H1 (cell line): ENCODE measurements around the gene TEN1. TPM values are rescaled to one million over a fixed set of nuclear protein-coding genes. Genes with fewer than 3 reads are reported as not detected.
A peak's percentile ranks its signal among the peaks of the same experiment; 100 is the strongest.

Experiments
- CTCF ChIA-PET: fragments of 300-600 bp; sonication (Branson Sonifier 250); formaldehyde crosslinking; loops from one replicate; lab custom pipeline; 2021; ENCODE audit not compliant: partially characterized antibody; lab: Charles Lee
- POLR2A ChIA-PET: fragments of 300-600 bp; sonication (Branson Sonifier 250); formaldehyde crosslinking; loops from one replicate; lab custom pipeline; 2021; ENCODE audit warnings: inconsistent platforms; ENCODE audit not compliant: partially characterized antibody; lab: Charles Lee
- DNase-seq, 2 experiments: peaks; one replicate each; pipeline versions ENCODE4 v3.0.0 to v3.0.0-alpha.2; 2010 to 2022; ENCODE audit warnings: low spot score in 2 of 2, low read depth in 1 of 2, mixed read lengths in 1 of 2
- FAIRE-seq: peaks from 2 replicates; lab custom pipeline; 2011; peaks lifted over from hg19 to GRCh38; lab: Jason Lieb, UNC
- H2AFZ ChIP-seq: 2 replicates; pipeline ENCODE4 v1.8.1; 2012; ENCODE audit warnings: low read length, inconsistent platforms
- H2AK5ac ChIP-seq: 2 replicates; pipeline ENCODE4 v1.6.1; 2013; ENCODE audit warnings: low read depth, low read length
- H2BK120ac ChIP-seq: replicated peaks from 2 replicates; pipeline ENCODE3; 2013; ENCODE audit warnings: low read depth, low read length, inconsistent platforms
- H2BK12ac ChIP-seq: 2 replicates; pipeline ENCODE4 v1.6.1; 2013; ENCODE audit warnings: low read depth, low read length
- H2BK15ac ChIP-seq: 2 replicates; pipeline ENCODE4 v1.6.1; 2013; ENCODE audit warnings: low read length
- H2BK20ac ChIP-seq: 2 replicates; pipeline ENCODE4 v1.6.1; 2013; ENCODE audit warnings: low read length
- H2BK5ac ChIP-seq: 2 replicates; pipeline ENCODE4 v1.6.1; 2013; ENCODE audit warnings: low read depth, low read length
- H3K14ac ChIP-seq: 2 replicates; pipeline ENCODE4 v1.6.1; 2013; ENCODE audit warnings: inconsistent platforms; ENCODE audit not compliant: insufficient read length
- H3K18ac ChIP-seq: 2 replicates; pipeline ENCODE4 v1.6.1; 2013; ENCODE audit warnings: low read length; ENCODE audit errors: extremely low read depth
- H3K23ac ChIP-seq: 2 replicates; pipeline ENCODE4 v1.6.1; 2013; ENCODE audit warnings: inconsistent platforms; ENCODE audit not compliant: insufficient read length
- H3K23me2 ChIP-seq: 2 replicates; pipeline ENCODE4 v1.6.1; 2013; ENCODE audit warnings: low read depth, low read length
- H3K27ac ChIP-seq: 2 replicates; pipeline ENCODE4 v1.6.1; 2011; ENCODE audit warnings: low read depth, low read length, inconsistent platforms
- H3K27me3 ChIP-seq, 4 experiments: replicated peaks in 1 of 4; 1 replicate in 1 of 4; 2 replicates in 3 of 4; pipeline versions ENCODE4 v1.6.1 to v1.8.1; 2011 to 2013; ENCODE audit warnings: low read length in 3 of 4, mild to moderate bottlenecking in 3 of 4, inconsistent platforms in 2 of 4, mixed read lengths in 2 of 4, moderate library complexity in 1 of 4; ENCODE audit not compliant: control insufficient read depth in 3 of 4, insufficient read depth in 3 of 4; ENCODE audit errors: extremely low read depth in 1 of 4
- H3K36me3 ChIP-seq, 4 experiments: 2 replicates each; pipeline versions ENCODE4 v1.6.1 to v1.8.1; 2011 to 2013; ENCODE audit warnings: mild to moderate bottlenecking in 4 of 4, low read length in 3 of 4, moderate library complexity in 2 of 4, control low read depth in 1 of 4, inconsistent platforms in 1 of 4; ENCODE audit not compliant: insufficient read depth in 4 of 4, control insufficient read depth in 2 of 4
- H3K4ac ChIP-seq: replicated peaks from 2 replicates; pipeline ENCODE3; 2013; ENCODE audit warnings: low read length, low read depth, mixed read lengths, inconsistent platforms; ENCODE audit not compliant: insufficient read length
- H3K4me1 ChIP-seq, 4 experiments: replicated peaks in 1 of 4; 1 replicate in 1 of 4; 2 replicates in 3 of 4; pipeline versions ENCODE4 v1.6.1 to v1.8.1; 2011 to 2013; ENCODE audit warnings: low read length in 3 of 4, inconsistent platforms in 2 of 4, mixed read lengths in 1 of 4; ENCODE audit not compliant: insufficient read depth in 4 of 4, control insufficient read depth in 3 of 4
- H3K4me2 ChIP-seq, 2 experiments: 2 replicates each; pipeline versions ENCODE4 v1.6.1 to v1.8.1; 2011 to 2013; ENCODE audit warnings: low read depth in 2 of 2, low read length in 2 of 2, control low read depth in 1 of 2, inconsistent platforms in 1 of 2, mild to moderate bottlenecking in 1 of 2; ENCODE audit not compliant: insufficient read depth in 1 of 2
- H3K4me3 ChIP-seq, 4 experiments: fragments of 200-600, 300-600 bp in 1 of 4; sonication (generic), shearing (Covaris generic), sonication (Bioruptor Twin) in 1 of 4; 2 replicates each; pipeline versions ENCODE4 v1.5.1 to v1.8.1; 2011 to 2016; ENCODE audit warnings: low read length in 4 of 4, low read depth in 3 of 4, control low read depth in 2 of 4, inconsistent platforms in 2 of 4, mild to moderate bottlenecking in 2 of 4, mixed read lengths in 1 of 4, moderate library complexity in 1 of 4; ENCODE audit not compliant: insufficient read depth in 2 of 4; ENCODE audit errors: extremely low read depth in 1 of 4
- H3K56ac ChIP-seq: replicated peaks from 2 replicates; pipeline ENCODE3; 2013; ENCODE audit warnings: low read depth, mild to moderate bottlenecking, mixed read lengths, low read length, inconsistent platforms; ENCODE audit not compliant: insufficient read length
- H3K79me1 ChIP-seq: 2 replicates; pipeline ENCODE4 v1.6.1; 2013; ENCODE audit warnings: low read depth, low read length, control low read depth
- H3K79me2 ChIP-seq, 2 experiments: 2 replicates each; pipeline versions ENCODE4 v1.6.1 to v1.8.1; 2012 to 2013; ENCODE audit warnings: low read length in 2 of 2, mild to moderate bottlenecking in 2 of 2, inconsistent platforms in 1 of 2; ENCODE audit not compliant: insufficient read depth in 2 of 2, control insufficient read depth in 1 of 2
- H3K9ac ChIP-seq, 4 experiments: replicated peaks in 1 of 4; 1 replicate in 1 of 4; 2 replicates in 3 of 4; pipeline versions ENCODE4 v1.6.1 to v1.8.1; 2011 to 2013; ENCODE audit warnings: low read depth in 3 of 4, low read length in 3 of 4, control low read depth in 2 of 4, mild to moderate bottlenecking in 2 of 4, moderate library complexity in 2 of 4, inconsistent platforms in 1 of 4; ENCODE audit errors: extremely low read depth in 1 of 4
- H3K9me3 ChIP-seq, 2 experiments: 2 replicates each; pipeline versions ENCODE4 v1.6.1 to v1.8.1; 2012 to 2013; ENCODE audit warnings: mild to moderate bottlenecking in 2 of 2, moderate library complexity in 2 of 2, control low read depth in 1 of 2, inconsistent platforms in 1 of 2, low read depth in 1 of 2, low read length in 1 of 2, mixed read lengths in 1 of 2; ENCODE audit not compliant: insufficient read depth in 2 of 2
- H4K20me1 ChIP-seq, 2 experiments: replicated peaks in 1 of 2; 2 replicates each; pipeline versions ENCODE3 to v1.8.1; 2011 to 2013; ENCODE audit warnings: inconsistent platforms in 2 of 2, low read length in 2 of 2, mild to moderate bottlenecking in 1 of 2; ENCODE audit not compliant: insufficient read depth in 2 of 2, control insufficient read depth in 1 of 2
- H4K5ac ChIP-seq: 2 replicates; pipeline ENCODE4 v1.6.1; 2013; ENCODE audit warnings: low read length, low read depth, mixed read lengths, inconsistent platforms; ENCODE audit not compliant: insufficient read length
- H4K8ac ChIP-seq: 2 replicates; pipeline ENCODE4 v1.8.0; 2013; ENCODE audit warnings: mild to moderate bottlenecking, moderate library complexity, low read length, inconsistent platforms; ENCODE audit not compliant: insufficient read depth; ENCODE audit errors: extremely low read depth
- H4K91ac ChIP-seq: replicated peaks from 2 replicates; pipeline ENCODE3; 2013; ENCODE audit warnings: low read length, mixed read lengths, inconsistent platforms; ENCODE audit not compliant: insufficient read length
- ASH2L ChIP-seq: fragments of 200-600, 300-600 bp; sonication (generic); IDR thresholded peaks from one replicate; pipeline ENCODE4 v1.7.1; 2017; ENCODE audit warnings: low read length
- CBX5 ChIP-seq: fragments of 300-800, 300-1000 bp; sonication (generic); IDR thresholded peaks from 2 replicates; pipeline ENCODE4 v1.7.1; 2016; ENCODE audit warnings: antibody characterized with exemption, low read length, low read depth
- EGR1 ChIP-seq: IDR thresholded peaks from 2 replicates; pipeline ENCODE4 v1.6.1; 2011; ENCODE audit warnings: low read depth, low read length, borderline replicate concordance
- HDAC2 ChIP-seq, 2 experiments: fragments of 300-600 bp in 1 of 2; sonication (generic) in 1 of 2; IDR thresholded peaks; 2 replicates each; pipeline ENCODE4 v1.6.1; 2011 to 2012; ENCODE audit warnings: low read depth in 2 of 2, low read length in 2 of 2, mild to moderate bottlenecking in 2 of 2, moderate library complexity in 2 of 2, borderline replicate concordance in 1 of 2, inconsistent platforms in 1 of 2
- SAP30 ChIP-seq: fragments of 300-600 bp; sonication (generic); IDR thresholded peaks from 2 replicates; pipeline ENCODE4 v1.7.1; 2012; ENCODE audit warnings: low read length, moderate library complexity, mild to moderate bottlenecking, inconsistent platforms; ENCODE audit not compliant: insufficient read depth, insufficient replicate concordance
- TEAD4 ChIP-seq: IDR thresholded peaks from 2 replicates; pipeline ENCODE4 v1.6.1; 2012; ENCODE audit warnings: low read depth, low read length, inconsistent platforms, mixed read lengths
- WGBS, 2 experiments: shearing (Covaris generic) in 1 of 2; methylation state at CpG; one replicate each; pipeline versions ENCODE4 v1.1.6 to v1.1.7; 2013 to 2015; ENCODE audit warnings: low lambda C conversion rate in 2 of 2, mixed read lengths in 2 of 2, inconsistent platforms in 1 of 2, low coverage in 1 of 2, missing lambda C conversion rate in 1 of 2; ENCODE audit not compliant: insufficient replicate concordance in 2 of 2, insufficient coverage in 1 of 2, insufficient read length in 1 of 2; ENCODE audit errors: extremely low coverage in 1 of 2, missing lambda C conversion rate in 1 of 2; 5-methylcytosine and 5-hydroxymethylcytosine counted together
- polyA plus RNA-seq, 7 experiments: library from polyadenylated mRNA; depleted of rRNA in 3 of 7; stranded (reverse) in 5 of 7; unstranded in 2 of 7; fragments of >200 nt in 5 of 7; fragments of 200-250 nt in 2 of 7; gene quantifications; 1 replicate in 5 of 7; 2 replicates in 1 of 7; 4 replicates in 1 of 7; pipeline versions ENCODE4 v1.2.1 to v1.2.3, GENCODE V29; 2011 to 2013; ENCODE audit warnings: missing spikeins in 2 of 7, mixed read lengths in 2 of 7
- total RNA-seq: library from RNA; stranded (reverse); fragmentation: NEBNext Ultra II Directional; extraction: Animal tissue kit (Norgen Biotek cat#: 25700); gene quantifications from 2 replicates; pipeline ENCODE4 v1.2.1, GENCODE V29; 2021

Gene TEN1
- total and polyA plus RNA-seq, 2 of the 8 experiments (the other 6 are each of a cell fraction or from before 2014, with no cell fraction given), result 15.9 to 18.7 TPM

DNA sequence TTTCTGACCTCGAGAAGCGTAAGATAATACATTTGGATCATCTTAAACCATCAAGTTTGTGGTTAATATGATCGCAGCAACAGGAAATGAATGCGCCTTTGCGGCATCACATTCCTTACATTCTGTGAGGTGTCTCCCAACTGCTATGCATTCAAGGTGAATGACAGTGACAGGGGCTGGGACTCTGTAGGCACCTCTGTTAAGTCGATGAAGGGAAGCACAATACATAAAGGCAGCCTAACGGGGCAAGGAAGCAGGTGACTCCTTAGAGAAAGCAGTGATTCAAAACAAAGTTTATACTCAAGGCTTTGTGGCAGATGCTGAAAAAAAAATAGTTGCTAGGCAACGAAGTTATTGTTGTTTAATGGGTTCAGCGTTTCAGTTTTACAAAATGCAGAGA lies 69.7 kb downstream of the TEN1 start:
- Histone ChIP-seq H3K14ac (no peak overlapping the region), H4K20me1 (no peaks in the 10 kb centered on the region), H3K56ac (no peak overlapping the region), H3K27me3 (no peaks in the 10 kb centered on the region), H2BK120ac (no peak overlapping the region), H2AFZ (no peak overlapping the region), H3K4me3 (no peak overlapping the region), H3K4me1 (peaks cover 0 to 2% (median 0%) of the 10 kb centered on the region in 4 experiments; a peak in 1 of 7 replicates), H4K8ac (no peak overlapping the region), H2BK5ac (no peak overlapping the region), H2BK20ac (no peak overlapping the region), H2BK12ac (no peak overlapping the region), H2BK15ac (no peak overlapping the region), H3K36me3 (peaks cover 22 to 71% (median 53%) of the 10 kb centered on the region in 4 experiments), H2AK5ac (no peak overlapping the region), H4K5ac (no peak overlapping the region), H3K4ac (no peak overlapping the region), H3K79me1 (no peaks in the 10 kb centered on the region; the same call in 1 of the 2 replicates), H3K9ac (no peak overlapping the region), H3K18ac (no peak overlapping the region), H3K4me2 (no peak overlapping the region), H3K9me3 (no peaks in the 10 kb centered on the region), H3K79me2 (no peaks in the 10 kb centered on the region), H3K23me2 (no peaks in the 10 kb centered on the region), H3K27ac (no peak overlapping the region), H3K23ac (no peak overlapping the region), H4K91ac (no peak overlapping the region)
- ChIA-PET CTCF (interaction anchor here (0.6 to 1.4 kb wide), 9 partner anchors 11 to 768 kb away, joined by 3 to 6 read pairs (median 3); no protein-coding TSS in a partner anchor), POLR2A (interaction anchor here (0.6 to 1.2 kb wide), 2 partner anchors 12 to 17 kb away, joined by 4 read pairs; no protein-coding TSS in a partner anchor)
- WGBS, 2 experiments, result 91% methylated on average over 9 of the region's 9 CpGs; no CpG with 5 or more reads in 1 of the 2 experiments
- FAIRE-seq (no peak), DNase-seq (no peak)
- TF ChIP-seq SAP30, result no peak
- no peak for TF ChIP-seq EGR1
- no peak for TF ChIP-seq ASH2L
- peak; percentile 60; the same call in 1 of the 2 replicates for TF ChIP-seq TEAD4
- TF ChIP-seq CBX5, result no peak
- no peak for TF ChIP-seq HDAC2 (IDR thresholded peaks at IDR 0.05; ENCODE audit: borderline replicate concordance in 1 of 2, low read depth in 2 of 2, low read length in 2 of 2)
